Heart right ventricle (tissue), 16 donors: Measurements from ENCODE around the gene RBM33. TPM values are rescaled to one million over a fixed set of nuclear protein-coding genes. Genes with fewer than 3 reads are reported as not detected.

Experiments used
- ATAC-seq, 8 donors: fragments of 200-7000 bp; cut with Tn5 transposase; one replicate each; pipeline ENCODE4 v1.9.1; 2020; ENCODE audit warnings: mild to moderate bottlenecking in 8 of 8, moderate library complexity in 8 of 8, moderate number of reproducible peaks in 1 of 8
- DNase-seq, 2 donors: peaks; one replicate each; pipeline ENCODE4 v3.0.0-alpha.2; 2020
- H3K27ac ChIP-seq, 10 donors: fragments of 200-600 bp; sonication (generic) in 2 of 10; one replicate each; pipeline versions ENCODE4 v1.5.0 to v1.8.0; 2020 to 2022; ENCODE audit warnings: mild to moderate bottlenecking in 3 of 10
- H3K27me3 ChIP-seq, 7 donors: fragments of 200-600 bp; one replicate each; pipeline ENCODE4 v1.8.0; 2021 to 2022; ENCODE audit warnings: mild to moderate bottlenecking in 2 of 7
- H3K36me3 ChIP-seq, 9 donors: fragments of 200-600 bp; sonication (generic) in 1 of 9; one replicate each; pipeline versions ENCODE4 v1.5.0 to v1.8.0; 2020 to 2022; ENCODE audit warnings: mild to moderate bottlenecking in 2 of 9
- H3K4me1 ChIP-seq, 9 donors: fragments of 200-600 bp; sonication (generic) in 1 of 9; one replicate each; pipeline versions ENCODE4 v1.5.0 to v1.8.0; 2020 to 2022; ENCODE audit warnings: mild to moderate bottlenecking in 4 of 9
- H3K4me3 ChIP-seq, 10 donors: fragments of 200-600 bp; sonication (generic) in 2 of 10; one replicate each; pipeline versions ENCODE4 v1.5.0 to v1.8.0; 2020 to 2022; ENCODE audit warnings: mild to moderate bottlenecking in 7 of 10, moderate library complexity in 2 of 10
- H3K9me3 ChIP-seq, 11 donors: fragments of 200-600 bp in 10 of 11; sonication (generic) in 2 of 11; one replicate each; pipeline versions ENCODE4 v1.5.0 to v1.8.0; 2013 to 2022; ENCODE audit warnings: mild to moderate bottlenecking in 2 of 11, control low read depth in 1 of 11, moderate library complexity in 1 of 11
- CTCF ChIP-seq, 9 donors: fragments of 200-600 bp; sonication (generic) in 2 of 9; IDR thresholded peaks; one replicate each; pipeline versions ENCODE4 v1.5.0 to v1.8.0; 2021 to 2022; ENCODE audit warnings: antibody characterized with exemption in 9 of 9, mild to moderate bottlenecking in 5 of 9, moderate library complexity in 1 of 9
- WGBS, 2 donors: extraction: QIAGEN DNeasy Blood & Tissue Kit; methylation state at CpG; one replicate each; pipeline ENCODE4 v1.1.7; 2013; ENCODE audit warnings: inconsistent platforms in 1 of 2; 5-methylcytosine and 5-hydroxymethylcytosine counted together
- intact Hi-C, 10 donors: fragments of 100-400 bp; cut with DNase I; formaldehyde crosslinking; loops; one replicate each; pipeline versions ENCODE4 v1.11.1 to v1.14.2; 2022
- polyA plus RNA-seq, 2 donors: library from polyadenylated mRNA; stranded (reverse); fragments of 200-250 nt; gene quantifications; one replicate each; pipeline ENCODE4 v1.2.3, GENCODE V29; 2013
- total RNA-seq, 10 donors: library from RNA; stranded (reverse); fragmentation: NEBNext Ultra II Directional in 3 of 10; extraction: Animal tissue kit (Norgen Biotek cat#: 25700) in 3 of 10; gene quantifications; one replicate each; pipeline versions ENCODE4 v1.2.1 to v1.2.4, GENCODE V29; 2021 to 2023
- donor health status: Arrhythmogenic right ventricular cardiomyopathy.
- donor health status: ischemic (EF 13 %, LVEDD 7.1; RV severe dilation, severe dysfunction).
- donor health status: healthy with polysubstance abuse.
- donor health status: DM: no; HTN: yes; CAD: no.
- donor health status: DM: no; HTN: no; CAD: no.
- donor health status: ischemic (EF 25% LVEDD 6.9; RV normal size, moderate dysfunction).
- donor health status: ischemic (EF 25% LVEDD 5.7; RV mildly dilated, moderate dysfunction).
- donor health status: healthy.
- donor health status: DM: yes; HTN: yes; CAD: no.
- donor health status: Ischemic cardiomyopathy.
- donor health status: ischemic (EF 35%, LVEDD 5.7; RV mildly dilated, moderate dysfunction).
- donor health status: nonischemic (EF 11% LVEDD 7.7; RV severe dilation, severe dysfunction).
- donor health status: DM: yes; HTN: yes; CAD: no.
- donor health status: PGD.
- donor health status: ischemic (EF 29% LVEDD 5.4; RV normal size, mild dysfunction).
- donor health status: nonischemic (EF 23%, LVEDD 6.1; RV moderate dilation, normal function).

Gene RBM33
- total and polyA plus RNA-seq, 12 donors = 9.5 to 44.6 (median 35.7) TPM

- intact Hi-C loops = loop anchor here in 4 of 10 donors (5.0 to 10.0 kb wide), 2 partner anchors 38 to 90 kb away; no protein-coding TSS in a partner anchor
- Histone ChIP-seq H3K9me3 (peaks cover 5 to 27% (median 19%) of the 10 kb centered on the region in 11 donors), H3K27ac (peak overlapping the region; percentile 80 to 99 (median 95)), H3K4me3 (peak overlapping the region; percentile 74 to 99 (median 93)), H3K36me3 (peaks cover 0 to 57% (median 7%) of the 10 kb centered on the region in 9 donors), H3K27me3 (no peaks in the 10 kb centered on the region), H3K4me1 (peaks cover 0 to 35% (median 27%) of the 10 kb centered on the region in 9 donors)
- no peak for TF ChIP-seq CTCF (IDR thresholded peaks at IDR 0.05)
- DNase-seq (peak in 1 of 2 donors; percentile 18), ATAC-seq (peak; percentile 46 to 80 (median 59))
- WGBS, 2 donors = 1% methylated on average over 22 of the region's 22 CpGs
Observed at GRCh38 chr7:155644971-155645509, 579 bp downstream of the RBM33 start.

GRCh38 chr7:155645662-155646061, 1.2 kb downstream of the RBM33 start:
- Histone ChIP-seq H3K27me3 (no peaks in the 10 kb centered on the region), H3K4me1 (peaks cover 0 to 35% (median 27%) of the 10 kb centered on the region in 9 donors), H3K4me3 (peak overlapping the region; percentile 74 to 99 (median 93)), H3K36me3 (peaks cover 0 to 51% (median 7%) of the 10 kb centered on the region in 9 donors), H3K9me3 (peaks cover 5 to 25% (median 19%) of the 10 kb centered on the region in 11 donors), H3K27ac (peak overlapping the region in 5 of 10 donors; percentile 96 to 99 (median 97))
- no peak for TF ChIP-seq CTCF (IDR thresholded peaks at IDR 0.05)
- ATAC-seq (no peak), DNase-seq (no peak)
- WGBS, 2 donors = 19 to 22% methylated on average over 7 of the region's 7 CpGs
- intact Hi-C loops = loop anchor here in 3 of 10 donors (10.0 kb wide), 1 partner anchor 89 kb away; no protein-coding TSS in a partner anchor

GRCh38 chr7:155646669-155647068, 2.2 kb downstream of the RBM33 start:
- Histone ChIP-seq H3K36me3 (peaks cover 0 to 41% (median 7%) of the 10 kb centered on the region in 9 donors), H3K9me3 (peaks cover 5 to 25% (median 19%) of the 10 kb centered on the region in 11 donors), H3K27me3 (no peaks in the 10 kb centered on the region), H3K4me1 (peaks cover 0 to 39% (median 36%) of the 10 kb centered on the region in 9 donors), H3K4me3 (peak overlapping the region in 1 of 10 donors; percentile 92), H3K27ac (no peak overlapping the region)
- 79 to 81% methylated on average over 7 of the region's 7 CpGs for WGBS, 2 donors
- TF ChIP-seq CTCF (IDR thresholded peaks at IDR 0.05) = no peak
- intact Hi-C loops = loop anchor here in 3 of 10 donors (10.0 kb wide), 1 partner anchor 88 kb away; no protein-coding TSS in a partner anchor
- DNase-seq = no peak
- ATAC-seq = no peak

GRCh38 chr7:155647302-155647701, 2.8 kb downstream of the RBM33 start:
- 79 to 86% methylated on average over 5 of the region's 5 CpGs for WGBS, 2 donors

More at GRCh38 chr7:155647302-155647701, 2.8 kb downstream of the RBM33 start:
- no peaks in the 10 kb centered on the region for H3K27me3 ChIP-seq
- no peak overlapping the region for H3K27ac ChIP-seq
- peaks cover 0 to 35% (median 7%) of the 10 kb centered on the region in 9 donors for H3K36me3 ChIP-seq
- intact Hi-C loops = loop anchor here in 3 of 10 donors (10.0 kb wide), 1 partner anchor 87 kb away; no protein-coding TSS in a partner anchor
- no peak overlapping the region for H3K4me3 ChIP-seq
- no peak for TF ChIP-seq CTCF (IDR thresholded peaks at IDR 0.05)
- ATAC-seq = no peak
- peaks cover 0 to 45% (median 37%) of the 10 kb centered on the region in 9 donors for H3K4me1 ChIP-seq
- no peak for DNase-seq
- peaks cover 5 to 25% (median 19%) of the 10 kb centered on the region in 11 donors for H3K9me3 ChIP-seq
